ENCODE results near the gene EGR4. TPM values are rescaled to one million over a fixed set of nuclear protein-coding genes. Genes with fewer than 3 reads are reported as not detected.
A peak's percentile ranks its signal among the peaks of the same experiment; 100 is the strongest.

Gene EGR4
- total and polyA plus RNA-seq, 2 donors (not counting 1 experiment from before 2014, with no cell fraction given): 0.30 to 2.7 TPM

DNA sequence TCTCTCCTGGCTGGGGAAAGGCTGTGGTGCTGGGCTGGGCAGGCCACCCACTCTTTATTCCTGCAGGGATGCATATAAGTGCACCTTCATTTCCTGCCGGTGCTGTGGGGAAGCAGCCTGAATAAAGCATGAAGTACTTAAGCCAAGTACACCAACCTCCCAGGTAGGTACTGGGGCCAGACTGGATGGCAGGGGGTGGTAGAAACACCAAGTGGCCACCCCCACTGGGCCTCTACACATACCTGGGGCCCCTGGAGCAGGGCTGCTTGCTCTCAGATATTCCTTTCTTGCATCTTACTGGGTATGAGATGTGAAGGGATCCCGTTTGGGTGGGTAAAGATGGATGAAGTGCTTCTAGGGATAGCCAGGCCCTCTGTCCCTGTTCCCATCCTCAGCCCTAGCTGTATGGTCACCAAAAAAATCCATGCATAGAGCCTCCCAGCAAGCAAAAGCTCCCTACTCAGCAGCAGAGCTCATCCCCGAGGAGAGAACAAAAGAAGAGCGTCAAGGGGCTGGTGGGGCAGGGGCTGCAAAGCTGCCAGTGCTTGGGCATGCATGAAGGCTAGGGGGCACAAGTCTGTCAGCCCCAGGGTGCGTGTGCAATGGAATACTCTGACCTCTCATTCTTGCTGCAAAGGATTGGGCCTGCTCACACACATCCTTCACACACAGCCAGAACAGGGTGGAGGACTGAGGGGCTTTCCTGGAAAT, 37.3 kb downstream of the EGR4 start:
- Histone ChIP-seq H3K9ac (ENCODE audit: low read length) (no peak overlapping the region), H4K20me1 (ENCODE audit: control insufficient read depth, insufficient read depth, low read length, poor library complexity, severe bottlenecking) (peaks cover 4% of the 10 kb centered on the region), H2AFZ (ENCODE audit: insufficient read depth, low read depth, low read length, poor library complexity, severe bottlenecking) (no peak overlapping the region), H3K36me3 (replicated peaks in 1 of 2; ENCODE audit: control extremely low read depth in 1 of 2, control insufficient read depth in 1 of 2, extremely low read depth in 1 of 2, insufficient read depth in 2 of 2, low read length in 1 of 2) (peaks cover 0 to 45% of the 10 kb centered on the region in 2 experiments), H3K27ac (ENCODE audit: low read length in 2 of 2) (no peak overlapping the region), H3K4me3 (ENCODE audit: control extremely low read depth in 1 of 5, extremely low read depth in 1 of 5, insufficient read depth in 1 of 5, low read depth in 2 of 5, low read length in 4 of 5) (no peak overlapping the region), H3K27me3 (replicated peaks in 1 of 4; ENCODE audit: control extremely low read depth in 1 of 4, control insufficient read depth in 3 of 4, insufficient read depth in 4 of 4, low read length in 3 of 4) (no peaks in the 10 kb centered on the region), H3K4me2 (replicated peaks; ENCODE audit: low read depth, low read length, poor library complexity, severe bottlenecking) (no peak overlapping the region), H3K79me2 (ENCODE audit: control insufficient read depth, insufficient read depth, low read length) (no peaks in the 10 kb centered on the region), H3K4me1 (ENCODE audit: control insufficient read depth in 2 of 2, insufficient read depth in 2 of 2, low read length in 2 of 2) (no peaks in the 10 kb centered on the region), H3K9me3 (ENCODE audit: control extremely low read depth in 1 of 3, control insufficient read depth in 2 of 3, insufficient read depth in 1 of 3, low read length in 2 of 3) (no peaks in the 10 kb centered on the region)
- intact Hi-C loops (cut with micrococcal nuclease): no loop called here
- DNase-seq (no peak), ATAC-seq (ENCODE audit: low read depth) (peak; percentile 14)
- no peaks in the 10 kb centered on the region for H3K4me1 Mint-ChIP-seq
- H3K9me3 Mint-ChIP-seq (ENCODE audit: insufficient read depth): no peaks in the 10 kb centered on the region
- H3K4me3 Mint-ChIP-seq: no peak overlapping the region
- TF ChIP-seq, protein P1, sequence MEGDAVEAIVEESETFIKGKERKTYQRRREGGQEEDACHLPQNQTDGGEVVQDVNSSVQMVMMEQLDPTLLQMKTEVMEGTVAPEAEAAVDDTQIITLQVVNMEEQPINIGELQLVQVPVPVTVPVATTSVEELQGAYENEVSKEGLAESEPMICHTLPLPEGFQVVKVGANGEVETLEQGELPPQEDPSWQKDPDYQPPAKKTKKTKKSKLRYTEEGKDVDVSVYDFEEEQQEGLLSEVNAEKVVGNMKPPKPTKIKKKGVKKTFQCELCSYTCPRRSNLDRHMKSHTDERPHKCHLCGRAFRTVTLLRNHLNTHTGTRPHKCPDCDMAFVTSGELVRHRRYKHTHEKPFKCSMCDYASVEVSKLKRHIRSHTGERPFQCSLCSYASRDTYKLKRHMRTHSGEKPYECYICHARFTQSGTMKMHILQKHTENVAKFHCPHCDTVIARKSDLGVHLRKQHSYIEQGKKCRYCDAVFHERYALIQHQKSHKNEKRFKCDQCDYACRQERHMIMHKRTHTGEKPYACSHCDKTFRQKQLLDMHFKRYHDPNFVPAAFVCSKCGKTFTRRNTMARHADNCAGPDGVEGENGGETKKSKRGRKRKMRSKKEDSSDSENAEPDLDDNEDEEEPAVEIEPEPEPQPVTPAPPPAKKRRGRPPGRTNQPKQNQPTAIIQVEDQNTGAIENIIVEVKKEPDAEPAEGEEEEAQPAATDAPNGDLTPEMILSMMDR (IDR thresholded peaks at IDR 0.05): no peak
- no peak for TF ChIP-seq EZH2 (IDR thresholded peaks at IDR 0.05; ENCODE audit: borderline replicate concordance, insufficient read depth, low read depth, low read length, poor library complexity, severe bottlenecking)
- no peaks in the 10 kb centered on the region for H3K27me3 Mint-ChIP-seq
- ChIA-PET POLR2A (no interaction called here), CTCF (interaction anchor here (1.5 kb wide), 1 partner anchor 32 kb away, joined by 3 read pairs; no protein-coding TSS in a partner anchor)
- WGBS (ENCODE audit: insufficient coverage): 100% methylated on average over 2 of the region's 5 CpGs
- no peak overlapping the region for H3K27ac Mint-ChIP-seq

DNA sequence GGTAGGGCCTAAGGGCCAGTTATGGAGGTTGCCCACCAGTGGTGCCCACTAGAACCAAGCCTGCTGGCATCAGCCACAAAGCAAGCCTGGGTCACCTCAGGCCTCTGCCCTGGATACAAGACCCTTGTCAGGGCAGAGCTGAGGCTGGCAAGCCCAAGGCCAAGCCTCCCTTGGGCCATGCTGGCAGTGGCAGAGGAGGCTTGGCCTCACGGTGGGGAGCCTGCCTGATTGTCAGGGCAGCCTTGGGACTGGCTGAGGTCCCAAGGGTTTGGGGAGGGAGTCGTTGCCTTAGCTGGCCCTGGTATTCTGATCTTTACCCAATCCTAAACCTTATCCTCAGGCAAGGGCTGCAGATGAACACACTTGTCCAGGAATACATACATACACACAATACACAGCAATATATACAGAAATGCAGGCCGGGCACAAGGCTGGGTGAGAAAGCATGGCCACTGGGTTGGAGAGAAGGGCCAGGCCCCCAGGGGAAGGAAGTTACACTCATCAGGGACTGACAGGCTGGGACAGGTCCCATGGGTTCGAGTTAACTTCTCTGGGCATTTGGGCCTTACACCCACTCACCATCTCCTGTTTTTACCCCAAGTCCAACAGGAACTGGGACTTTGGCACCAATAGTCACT, 38.2 kb downstream of the EGR4 start:
- ChIA-PET POLR2A (no interaction called here), CTCF (no interaction called here)
- Mint-ChIP-seq H3K27me3 (no peaks in the 10 kb centered on the region), H3K4me3 (no peak overlapping the region), H3K27ac (no peak overlapping the region), H3K9me3 (ENCODE audit: insufficient read depth) (no peaks in the 10 kb centered on the region), H3K4me1 (no peaks in the 10 kb centered on the region)
- ATAC-seq (ENCODE audit: low read depth) (no peak), DNase-seq (no peak)
- no peaks in the 10 kb centered on the region for H3K4me1 ChIP-seq (ENCODE audit: control insufficient read depth in 2 of 2, insufficient read depth in 2 of 2, low read length in 2 of 2)
- H3K9ac ChIP-seq (ENCODE audit: low read length): no peak overlapping the region
- H3K36me3 ChIP-seq (replicated peaks in 1 of 2; ENCODE audit: control extremely low read depth in 1 of 2, control insufficient read depth in 1 of 2, extremely low read depth in 1 of 2, insufficient read depth in 2 of 2, low read length in 1 of 2): peaks cover 0 to 54% of the 10 kb centered on the region in 2 experiments
- H2AFZ ChIP-seq (ENCODE audit: insufficient read depth, low read depth, low read length, poor library complexity, severe bottlenecking): no peak overlapping the region
- H3K27me3 ChIP-seq (replicated peaks in 1 of 4; ENCODE audit: control extremely low read depth in 1 of 4, control insufficient read depth in 3 of 4, insufficient read depth in 4 of 4, low read length in 3 of 4): no peaks in the 10 kb centered on the region
- H3K27ac ChIP-seq (ENCODE audit: low read length in 2 of 2): no peak overlapping the region
- 100% methylated on average over 1 of the region's 4 CpGs for WGBS (ENCODE audit: insufficient coverage)
- H3K9me3 ChIP-seq (ENCODE audit: control extremely low read depth in 1 of 3, control insufficient read depth in 2 of 3, insufficient read depth in 1 of 3, low read length in 2 of 3): no peaks in the 10 kb centered on the region
- no peak overlapping the region for H3K4me2 ChIP-seq (replicated peaks; ENCODE audit: low read depth, low read length, poor library complexity, severe bottlenecking)
- TF ChIP-seq EZH2 (IDR thresholded peaks at IDR 0.05; ENCODE audit: borderline replicate concordance, insufficient read depth, low read depth, low read length, poor library complexity, severe bottlenecking): no peak
- TF ChIP-seq, protein P1 (IDR thresholded peaks at IDR 0.05): no peak
- no peaks in the 10 kb centered on the region for H3K79me2 ChIP-seq (ENCODE audit: control insufficient read depth, insufficient read depth, low read length)
- H3K4me3 ChIP-seq (ENCODE audit: control extremely low read depth in 1 of 5, extremely low read depth in 1 of 5, insufficient read depth in 1 of 5, low read depth in 2 of 5, low read length in 4 of 5): no peak overlapping the region
- intact Hi-C loops (cut with micrococcal nuclease): no loop called here
- peaks cover 4% of the 10 kb centered on the region for H4K20me1 ChIP-seq (ENCODE audit: control insufficient read depth, insufficient read depth, low read length, poor library complexity, severe bottlenecking)

Measured in B cell (primary cell).